NT2/D1 (cell line): ENCODE data around the gene KLHL29.

ENCODE experiments used
- DNase-seq: peaks from one replicate; pipeline ENCODE4 v3.0.0-alpha.2; 2011; ENCODE audit warnings: low read depth, low spot score
- H3K27me3 ChIP-seq: 2 replicates; pipeline ENCODE4 v1.6.0; 2011; ENCODE audit warnings: mild to moderate bottlenecking; ENCODE audit not compliant: insufficient read length, insufficient read depth
- H3K36me3 ChIP-seq: 2 replicates; pipeline ENCODE4 v1.6.1; 2011; ENCODE audit warnings: mild to moderate bottlenecking, low read length, mixed read lengths; ENCODE audit not compliant: insufficient read depth, insufficient read length
- H3K4me1 ChIP-seq: 2 replicates; pipeline ENCODE4 v1.5.1; 2011; ENCODE audit not compliant: insufficient read depth, insufficient read length
- H3K4me3 ChIP-seq: 2 replicates; pipeline ENCODE4 v1.5.1; 2011; ENCODE audit warnings: low read depth; ENCODE audit not compliant: insufficient read length
- H3K9ac ChIP-seq: 2 replicates; pipeline ENCODE4 v1.6.0; 2011; ENCODE audit warnings: low read depth; ENCODE audit not compliant: insufficient read length
- H3K9me3 ChIP-seq: 2 replicates; pipeline ENCODE4 v1.5.1; 2011; ENCODE audit warnings: mild to moderate bottlenecking, low read length; ENCODE audit not compliant: insufficient read depth
- SUZ12 ChIP-seq: IDR thresholded peaks from 2 replicates; pipeline ENCODE4 v1.6.1; 2011; ENCODE audit not compliant: insufficient read length, insufficient read depth; ENCODE audit errors: extremely low read depth
- YY1 ChIP-seq: IDR thresholded peaks from 2 replicates; pipeline ENCODE4 v1.6.1; 2011; ENCODE audit not compliant: insufficient read length, insufficient read depth
- ZNF274 ChIP-seq: IDR thresholded peaks from 2 replicates; pipeline ENCODE4 v1.6.1; 2011; ENCODE audit warnings: mild to moderate bottlenecking, low read depth, low read length

KLHL29 gene

DNA sequence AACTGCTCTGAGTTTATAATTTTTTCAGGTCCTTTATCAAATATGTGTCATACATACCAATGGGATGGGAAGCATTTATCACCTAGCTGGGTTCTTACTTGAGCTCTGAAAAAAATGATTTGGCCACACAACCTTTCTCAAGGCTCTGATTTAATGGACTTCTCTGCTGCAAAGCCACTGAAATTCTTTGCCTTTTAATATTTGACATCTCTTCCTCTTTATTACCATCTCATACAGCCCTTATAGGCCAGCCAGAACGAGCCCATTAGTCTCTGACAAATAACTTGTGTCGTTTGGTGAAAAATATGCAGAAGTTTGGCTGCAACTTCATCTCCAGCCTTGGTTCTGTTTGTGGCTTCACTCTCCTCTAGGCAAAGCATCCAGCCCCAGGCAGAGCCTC is 292.9 kb downstream of the KLHL29 start:
- no peaks in the 10 kb centered on the region for H3K4me1 ChIP-seq
- H3K36me3 ChIP-seq: no peaks in the 10 kb centered on the region
- no peaks in the 10 kb centered on the region for H3K27me3 ChIP-seq
- no peak overlapping the region for H3K9ac ChIP-seq
- H3K9me3 ChIP-seq: no peaks in the 10 kb centered on the region
- no peak for DNase-seq
- TF ChIP-seq YY1: no peak
- no peak for TF ChIP-seq ZNF274
- no peak for TF ChIP-seq SUZ12
- no peak overlapping the region for H3K4me3 ChIP-seq

- H3K27me3 ChIP-seq: no peaks in the 10 kb centered on the region
- no peak for TF ChIP-seq YY1
- TF ChIP-seq ZNF274: no peak
- no peak for TF ChIP-seq SUZ12
Observed at GRCh38 chr2:23679044-23679443, 294.1 kb downstream of the KLHL29 start.

GRCh38 chr2:23680951-23681350 is 296.0 kb downstream of the KLHL29 start:
- H3K4me1 ChIP-seq: peaks cover 3% of the 10 kb centered on the region
- H3K9ac ChIP-seq: no peak overlapping the region
- no peaks in the 10 kb centered on the region for H3K9me3 ChIP-seq
- TF ChIP-seq ZNF274 (no peak), YY1 (no peak), SUZ12 (no peak)
- H3K4me3 ChIP-seq: no peak overlapping the region
- DNase-seq: no peak
- no peaks in the 10 kb centered on the region for H3K36me3 ChIP-seq
- H3K27me3 ChIP-seq: no peaks in the 10 kb centered on the region

More at GRCh38 chr2:23679044-23679443, 294.1 kb downstream of the KLHL29 start:
- no peaks in the 10 kb centered on the region for H3K9me3 ChIP-seq
- H3K4me1 ChIP-seq: no peaks in the 10 kb centered on the region
- DNase-seq: no peak
- H3K9ac ChIP-seq: no peak overlapping the region
- H3K4me3 ChIP-seq: no peak overlapping the region
- no peaks in the 10 kb centered on the region for H3K36me3 ChIP-seq

DNA sequence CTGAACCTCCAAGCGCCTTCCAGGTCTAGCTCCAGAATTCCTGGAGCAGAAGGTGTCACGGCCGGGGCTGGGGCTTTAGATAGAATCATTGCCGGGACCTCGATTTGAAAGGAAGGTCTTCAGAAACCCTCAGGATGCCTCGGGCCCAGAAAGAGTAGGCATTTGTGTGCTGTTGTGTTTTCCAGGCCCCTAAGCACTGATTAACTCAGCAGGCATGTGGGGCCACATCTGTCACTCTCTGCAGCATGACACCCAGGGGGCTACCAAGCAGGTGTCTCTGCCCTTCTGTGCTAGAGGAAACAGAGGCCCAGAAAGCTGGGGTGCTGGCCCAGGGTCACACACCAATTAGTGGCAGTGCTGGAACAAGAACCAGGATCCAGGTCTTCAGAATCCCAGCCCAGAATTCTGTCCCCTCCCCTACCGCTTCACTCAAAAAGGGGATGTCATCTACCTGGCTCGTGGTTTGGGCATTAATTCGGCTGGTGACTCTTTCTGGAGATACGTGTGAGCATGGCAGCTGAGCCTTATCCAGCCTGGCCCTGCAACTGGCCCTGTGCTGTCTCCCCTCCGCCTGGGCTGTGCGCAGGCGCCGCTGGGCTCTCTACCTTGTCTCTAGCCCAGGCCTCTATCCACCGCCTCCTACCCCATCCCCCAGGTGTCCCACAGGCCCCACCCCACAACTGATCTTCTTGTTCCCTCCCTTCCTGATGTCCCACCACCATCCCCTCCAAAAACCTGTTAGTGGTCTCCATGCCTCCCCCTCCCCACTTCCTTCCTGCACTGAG is 296.6 kb downstream of the KLHL29 start:
- Histone ChIP-seq H3K4me1 (peaks cover 3% of the 10 kb centered on the region), H3K4me3 (no peak overlapping the region), H3K9ac (no peak overlapping the region), H3K9me3 (no peaks in the 10 kb centered on the region), H3K36me3 (no peaks in the 10 kb centered on the region), H3K27me3 (no peaks in the 10 kb centered on the region)
- no peak for DNase-seq
- no peak for TF ChIP-seq SUZ12
- no peak for TF ChIP-seq YY1
- TF ChIP-seq ZNF274: no peak

DNA sequence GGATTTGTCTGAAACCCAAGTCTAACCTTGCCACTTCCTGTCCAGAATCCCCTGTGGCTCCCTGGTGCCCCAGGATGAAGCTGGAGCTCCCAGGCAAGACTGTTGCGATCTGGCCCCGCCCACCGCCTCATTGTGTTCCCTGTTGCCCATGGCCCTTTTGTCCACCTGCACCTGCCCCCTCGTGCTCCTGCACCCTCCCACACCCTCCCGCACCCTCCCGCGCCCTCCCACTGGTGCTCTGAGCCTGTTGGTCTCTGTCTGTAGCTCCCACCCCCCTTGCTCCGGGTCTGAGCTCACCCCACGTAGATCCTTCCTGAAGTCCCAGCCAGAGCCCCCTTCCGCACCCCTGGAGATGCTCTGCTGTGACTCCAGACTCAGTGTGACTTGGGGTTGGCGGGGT is 297.5 kb downstream of the KLHL29 start:
- H3K4me3 ChIP-seq: no peak overlapping the region
- no peaks in the 10 kb centered on the region for H3K27me3 ChIP-seq
- TF ChIP-seq SUZ12: no peak
- no peak for TF ChIP-seq YY1
- no peak for TF ChIP-seq ZNF274
- peaks cover 3% of the 10 kb centered on the region for H3K4me1 ChIP-seq
- no peaks in the 10 kb centered on the region for H3K36me3 ChIP-seq
- H3K9ac ChIP-seq: no peak overlapping the region
- H3K9me3 ChIP-seq: no peaks in the 10 kb centered on the region
- DNase-seq: no peak

GRCh38 chr2:23683001-23683400 is 298.0 kb downstream of the KLHL29 start:
- no peak for DNase-seq
- Histone ChIP-seq H3K9me3 (no peaks in the 10 kb centered on the region), H3K9ac (no peak overlapping the region), H3K4me3 (no peak overlapping the region), H3K36me3 (no peaks in the 10 kb centered on the region), H3K27me3 (no peaks in the 10 kb centered on the region), H3K4me1 (peaks cover 3% of the 10 kb centered on the region)
- TF ChIP-seq SUZ12 (no peak), ZNF274 (no peak), YY1 (no peak)

DNA sequence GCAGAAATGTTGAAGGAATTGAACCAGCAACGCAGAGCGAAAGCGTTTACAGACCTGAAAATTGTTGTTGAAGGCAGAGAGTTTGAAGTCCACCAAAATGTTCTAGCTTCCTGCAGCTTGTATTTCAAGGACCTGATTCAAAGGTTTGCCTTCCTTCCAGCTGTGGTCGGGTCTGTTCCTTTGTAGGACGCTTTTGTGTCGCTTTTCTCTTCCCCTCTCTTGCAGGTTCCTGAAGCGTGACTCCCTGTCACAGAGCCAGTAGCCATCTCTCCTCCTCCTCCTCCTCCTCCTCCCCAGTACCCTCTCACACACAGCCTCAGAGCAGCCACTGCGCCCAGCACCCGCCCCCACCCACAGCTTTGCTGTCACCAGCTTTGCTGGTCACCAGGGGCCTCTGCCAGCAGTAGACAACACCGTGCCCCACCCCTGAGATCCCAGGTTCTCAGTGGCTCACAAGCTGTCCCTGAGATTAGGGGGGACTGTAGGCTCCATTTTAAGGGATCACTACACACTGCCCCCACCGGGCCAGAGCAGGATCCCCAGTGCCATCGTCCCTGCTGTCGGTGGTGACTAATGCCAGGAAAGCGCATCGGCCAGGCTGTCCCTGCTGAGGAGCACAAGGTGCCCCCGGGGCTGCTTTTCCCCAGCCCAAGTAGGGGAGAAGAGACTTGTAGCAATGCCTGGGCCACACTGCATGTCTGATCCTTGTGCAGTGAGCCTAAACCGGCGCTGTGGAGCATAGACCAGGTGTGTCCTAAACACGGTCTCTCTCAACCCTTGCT is 299.6 kb downstream of the KLHL29 start:
- no peak for DNase-seq

More for the DNA sequence above, 299.6 kb downstream of the KLHL29 start:
- Histone ChIP-seq H3K9me3 (no peaks in the 10 kb centered on the region), H3K9ac (no peak overlapping the region), H3K36me3 (no peaks in the 10 kb centered on the region), H3K4me1 (peaks cover 3% of the 10 kb centered on the region), H3K4me3 (no peak overlapping the region), H3K27me3 (no peaks in the 10 kb centered on the region)
- no peak for TF ChIP-seq SUZ12
- TF ChIP-seq YY1: no peak
- TF ChIP-seq ZNF274: no peak
